ENCODE data around the gene SCUBE3.

The SCUBE3 gene

GRCh38 chr6:35213824-35214756, at the start of gene SCUBE3:
Gene SCUBE3 (plus strand): TSS chr6:35213956. CDS start chr6:35214419, 463 bp downstream.
- peak; percentile 24 for DNase-seq

- no peak for DNase-seq
These were observed 49.5 kb upstream of the SCUBE3 start for GRCh38 chr6:35164277-35164676.

GRCh38 chr6:35164868-35165267, 48.9 kb upstream of the SCUBE3 start:
- DNase-seq = no peak

- peak; percentile 27 for DNase-seq
These were observed 48.1 kb upstream of the SCUBE3 start for GRCh38 chr6:35165630-35166071.

- DNase-seq = no peak
These were observed 47.6 kb upstream of the SCUBE3 start for GRCh38 chr6:35166116-35166515.

- DNase-seq = peak; percentile 45
These were observed 47.2 kb upstream of the SCUBE3 start for GRCh38 chr6:35166520-35166919.

GRCh38 chr6:35167505-35167904, 46.3 kb upstream of the SCUBE3 start:
- DNase-seq = no peak

- peak; percentile 17 for DNase-seq
These were observed 45.3 kb upstream of the SCUBE3 start for GRCh38 chr6:35168461-35168861.

- DNase-seq = no peak
These were observed 43.6 kb upstream of the SCUBE3 start for GRCh38 chr6:35170166-35170565.

- DNase-seq = no peak
These were observed 42.9 kb upstream of the SCUBE3 start for GRCh38 chr6:35170891-35171290.

GRCh38 chr6:35173044-35173426, 40.7 kb upstream of the SCUBE3 start:
- DNase-seq = no peak

- no peak for DNase-seq
These were observed 40.2 kb upstream of the SCUBE3 start for GRCh38 chr6:35173427-35174087.

GRCh38 chr6:35174088-35174434, 39.7 kb upstream of the SCUBE3 start:
- DNase-seq = no peak

GRCh38 chr6:35174501-35174900, 39.3 kb upstream of the SCUBE3 start:
- DNase-seq = no peak

- DNase-seq = no peak
These were observed 37.3 kb upstream of the SCUBE3 start for GRCh38 chr6:35176301-35177024.

- no peak for DNase-seq
These were observed 36.6 kb upstream of the SCUBE3 start for GRCh38 chr6:35177157-35177556.

GRCh38 chr6:35177596-35177995, 36.2 kb upstream of the SCUBE3 start:
- no peak for DNase-seq

- no peak for DNase-seq
These were observed 35.7 kb upstream of the SCUBE3 start for GRCh38 chr6:35178012-35178411.

- DNase-seq = no peak
These were observed 34.6 kb upstream of the SCUBE3 start for GRCh38 chr6:35178932-35179832.

GRCh38 chr6:35179901-35180535, 33.7 kb upstream of the SCUBE3 start:
- no peak for DNase-seq

- no peak for DNase-seq
These were observed 32.3 kb upstream of the SCUBE3 start for GRCh38 chr6:35181308-35181932.

All from NCI-H345 (cell line).